HepG2 (cell line): ENCODE results near the gene S100A13. TPM values are rescaled to one million over a fixed set of nuclear protein-coding genes. Genes with fewer than 3 reads are reported as not detected.

ENCODE experiments used
- ATAC-seq: fragments of 200-7000 bp; cut with Tn5 transposase; 3 replicates; pipeline ENCODE4 v1.9.1; 2020; ENCODE audit warnings: mild to moderate bottlenecking, moderate library complexity
- BruUV-seq: library from RNA; stranded (reverse); fragments of 400-500 nt; replicated peaks from 2 replicates; lab custom pipeline; 2021; lab: Mats Ljungman, UMichigan
- CTCF ChIA-PET: fragments of 300-600 bp; formaldehyde crosslinking; extraction: SDS; loops from one replicate; lab custom pipeline; 2021; ENCODE audit warnings: low total read pairs, inconsistent platforms, low intra/inter-chr PET ratio; lab: Yijun Ruan, JAX
- POLR2A ChIA-PET: fragments of 350-600 bp; sonication (Branson Sonifier 250); formaldehyde crosslinking; loops from one replicate; lab custom pipeline; 2020; ENCODE audit warnings: antibody characterized with exemption, inconsistent platforms; lab: Yijun Ruan, JAX
- DNase-seq: peaks from one replicate; pipeline ENCODE4 v3.0.0-alpha.2; 2015; ENCODE audit warnings: low spot score
- FAIRE-seq: peaks from 3 replicates; lab custom pipeline; 2011; peaks lifted over from hg19 to GRCh38; lab: Jason Lieb, UNC
- H2AFZ ChIP-seq: one replicate; pipeline ENCODE4 v1.6.1; 2011; ENCODE audit warnings: low read length, inconsistent platforms
- H3K27ac ChIP-seq: fragments of 300-600 bp; 3 replicates; pipeline ENCODE4 v1.8.0; 2011; ENCODE audit warnings: mixed run types, mild to moderate bottlenecking, mixed read lengths, low read length, inconsistent platforms; ENCODE audit not compliant: insufficient read depth; ENCODE audit errors: extremely low read length
- H3K27me3 ChIP-seq, 2 experiments: fragments of 200-600 bp in 1 of 2; 2 replicates in 1 of 2; 3 replicates in 1 of 2; pipeline versions ENCODE4 v1.6.0 to v1.8.0; 2011; ENCODE audit warnings: low read length in 2 of 2, mild to moderate bottlenecking in 2 of 2, moderate library complexity in 2 of 2, inconsistent platforms in 1 of 2; ENCODE audit not compliant: insufficient read depth in 2 of 2, control insufficient read depth in 1 of 2
- H3K36me3 ChIP-seq, 2 experiments: fragments of 200-600 bp in 1 of 2; replicated peaks in 1 of 2; 2 replicates in 1 of 2; 3 replicates in 1 of 2; pipeline versions ENCODE4 v1.5.1 to v1.8.0; 2011; ENCODE audit warnings: low read length in 2 of 2, inconsistent platforms in 1 of 2; ENCODE audit not compliant: insufficient read depth in 2 of 2, control insufficient read depth in 1 of 2
- H3K4me1 ChIP-seq: 2 replicates; pipeline ENCODE4 v1.5.1; 2012; ENCODE audit warnings: low read length, inconsistent platforms; ENCODE audit not compliant: insufficient read depth
- H3K4me2 ChIP-seq: 2 replicates; pipeline ENCODE4 v1.6.0; 2011; ENCODE audit warnings: low read depth, low read length, inconsistent platforms
- H3K4me3 ChIP-seq, 3 experiments: fragments of 200-600 bp in 1 of 3; sonication (generic), shearing (Covaris generic) in 1 of 3; replicated peaks in 1 of 3; 2 replicates each; pipeline ENCODE4 v1.5.1; 2011 to 2016; ENCODE audit warnings: low read length in 3 of 3, inconsistent platforms in 2 of 3, low read depth in 2 of 3, mild to moderate bottlenecking in 2 of 3, control low read depth in 1 of 3, mixed read lengths in 1 of 3; ENCODE audit not compliant: insufficient read depth in 1 of 3
- H3K79me2 ChIP-seq: one replicate; pipeline ENCODE4 v1.6.1; 2011; ENCODE audit warnings: low read length, inconsistent platforms; ENCODE audit not compliant: insufficient read depth
- H3K9ac ChIP-seq: 2 replicates; pipeline ENCODE4 v1.6.0; 2011; ENCODE audit warnings: mild to moderate bottlenecking, low read depth, low read length, inconsistent platforms; ENCODE audit not compliant: insufficient read depth
- H3K9me3 ChIP-seq: 2 replicates; pipeline ENCODE4 v1.5.1; 2012; ENCODE audit warnings: mild to moderate bottlenecking, low read length
- H4K20me1 ChIP-seq: 2 replicates; pipeline ENCODE4 v1.6.0; 2011; ENCODE audit warnings: inconsistent platforms, mild to moderate bottlenecking, low read length, moderate library complexity; ENCODE audit not compliant: insufficient read depth
- AHR ChIP-seq: IDR thresholded peaks from 2 replicates; pipeline ENCODE4 v1.6.1; 2018; ENCODE audit warnings: missing genetic modification reagents, missing compliant biosample characterization
- CHCHD3 ChIP-seq: sonication (generic); formaldehyde crosslinking; IDR thresholded peaks from 2 replicates; pipeline ENCODE4 v1.8.0; 2022; ENCODE audit warnings: mild to moderate bottlenecking, missing genetic modification reagents, moderate library complexity
- FOXP4 ChIP-seq: sonication (generic); formaldehyde crosslinking; IDR thresholded peaks from 2 replicates; pipeline ENCODE4 v1.4.0; 2020; ENCODE audit warnings: missing genetic modification reagents
- HDAC1 ChIP-seq: sonication (generic); formaldehyde crosslinking; IDR thresholded peaks from 2 replicates; pipeline ENCODE4 v1.5.1; 2020; ENCODE audit warnings: mild to moderate bottlenecking, missing genetic modification reagents
- JUND ChIP-seq: sonication (generic); formaldehyde crosslinking; IDR thresholded peaks from 2 replicates; pipeline ENCODE4 v1.8.0; 2022; ENCODE audit warnings: mild to moderate bottlenecking, missing genetic modification reagents
- KAT8 ChIP-seq: IDR thresholded peaks from 2 replicates; pipeline ENCODE4 v1.6.1; 2016; ENCODE audit warnings: missing genetic modification reagents, missing compliant biosample characterization
- MAFF ChIP-seq: IDR thresholded peaks from 2 replicates; pipeline ENCODE4 v1.6.1; 2011; ENCODE audit warnings: low read depth, low read length, improper control_type of control experiment
- MED1 ChIP-seq: sonication (generic); formaldehyde crosslinking; IDR thresholded peaks from 2 replicates; pipeline ENCODE4 v1.4.0; 2020; ENCODE audit warnings: missing genetic modification reagents
- MED8 ChIP-seq: sonication (generic); formaldehyde crosslinking; IDR thresholded peaks from 2 replicates; pipeline ENCODE4 v1.8.1; 2023; ENCODE audit warnings: mild to moderate bottlenecking, missing genetic modification reagents; ENCODE audit not compliant: insufficient replicate concordance
- MEIS2 ChIP-seq: sonication (generic); formaldehyde crosslinking; IDR thresholded peaks from 2 replicates; pipeline ENCODE4 v1.9.0; 2021; ENCODE audit warnings: mild to moderate bottlenecking, missing genetic modification reagents
- MIER3 ChIP-seq: IDR thresholded peaks from 2 replicates; pipeline ENCODE4 v1.6.1; 2016; ENCODE audit warnings: missing compliant biosample characterization, borderline replicate concordance
- MYNN ChIP-seq: sonication (generic); formaldehyde crosslinking; IDR thresholded peaks from 2 replicates; pipeline ENCODE4 v1.4.0; 2020; ENCODE audit warnings: mild to moderate bottlenecking, low read depth, missing genetic modification reagents
- NR3C1 ChIP-seq: sonication (generic); formaldehyde crosslinking; IDR thresholded peaks from 2 replicates; pipeline ENCODE4 v1.4.0; 2020; ENCODE audit warnings: missing genetic modification reagents
- PCBP1 ChIP-seq: fragments of 200-400 bp; formaldehyde crosslinking; IDR thresholded peaks from 2 replicates; pipeline ENCODE4 v1.6.1; 2017; ENCODE audit warnings: mild to moderate bottlenecking, low read depth, low read length, borderline replicate concordance
- SALL1 ChIP-seq: sonication (generic); formaldehyde crosslinking; IDR thresholded peaks from 2 replicates; pipeline ENCODE4 v1.8.0; 2022; ENCODE audit warnings: mild to moderate bottlenecking, missing genetic modification reagents
- SAP130 ChIP-seq: IDR thresholded peaks from 2 replicates; pipeline ENCODE4 v1.6.1; 2016; ENCODE audit warnings: low read depth
- ZNF326 ChIP-seq: sonication (generic); formaldehyde crosslinking; IDR thresholded peaks from 2 replicates; pipeline ENCODE4 v1.4.0; 2020; ENCODE audit warnings: missing genetic modification reagents, borderline replicate concordance
- ZNF569 ChIP-seq: sonication (generic); formaldehyde crosslinking; IDR thresholded peaks from 2 replicates; pipeline ENCODE4 v1.5.0; 2020; ENCODE audit warnings: mild to moderate bottlenecking, missing genetic modification reagents, moderate library complexity, borderline replicate concordance
- ZNF687 ChIP-seq: sonication (generic); formaldehyde crosslinking; IDR thresholded peaks from 2 replicates; pipeline ENCODE4 v1.5.1; 2020; ENCODE audit warnings: mild to moderate bottlenecking, missing genetic modification reagents, moderate library complexity
- ZNF709 ChIP-seq: sonication (generic); formaldehyde crosslinking; IDR thresholded peaks from 2 replicates; pipeline ENCODE4 v1.5.0; 2020; ENCODE audit warnings: mild to moderate bottlenecking, missing genetic modification reagents
- WGBS: methylation state at CpG from one replicate; pipeline ENCODE4 v1.1.6; 2017; ENCODE audit warnings: low lambda C conversion rate; 5-methylcytosine and 5-hydroxymethylcytosine counted together
- in situ Hi-C: cut with HindIII; loops from 2 replicates; pipeline ENCODE4 v1.10.0; 2017; ENCODE audit warnings: low pct_unique_long_range_greater_than_20kb; ENCODE audit not compliant: extremely low pct_ligation_motif_present
- intact Hi-C: fragments of 100-400 bp; cut with micrococcal nuclease; formaldehyde crosslinking; loops from one replicate; pipeline ENCODE4 v1.10.0; 2022; ENCODE audit not compliant: unreplicated experiment
- polyA plus RNA-seq, 8 experiments: library from polyadenylated mRNA; depleted of rRNA in 3 of 8; stranded (reverse) in 7 of 8; unstranded in 1 of 8; fragments of >200 nt; fragmentation: Illumina TruSeq in 4 of 8; extraction: Trizol in 4 of 8; gene quantifications; 2 replicates each; pipeline versions ENCODE4 v1.2.1 to v1.2.3, GENCODE V29; 2011 to 2016; ENCODE audit warnings: low read depth in 4 of 8, missing spikeins in 1 of 8, mixed read lengths in 1 of 8; ENCODE audit not compliant: insufficient read depth in 1 of 8
- total RNA-seq, 5 experiments: library from RNA; depleted of rRNA; stranded (reverse); fragments of >200 nt; fragmentation: Illumina TruSeq; extraction: Trizol; gene quantifications; 2 replicates each; pipeline ENCODE4 v1.2.3, GENCODE V29; 2016; ENCODE audit warnings: low read depth in 1 of 5

Gene S100A13
- total and polyA plus RNA-seq, 2 of the 13 experiments (the other 11 are each of a cell fraction or from before 2014, with no cell fraction given): 89.5 to 172 TPM

- H3K27me3 ChIP-seq: no peaks in the 10 kb centered on the region
- H3K9me3 ChIP-seq: no peaks in the 10 kb centered on the region
- FAIRE-seq (no peak), ATAC-seq (peak; percentile 2; the same call in 1 of the 3 replicates), DNase-seq (no peak)
- H3K27ac ChIP-seq: peak overlapping the region; percentile 87
- H2AFZ ChIP-seq: no peak overlapping the region
- CTCF ChIA-PET: no interaction called here
- peaks cover 0 to 2% of the 10 kb centered on the region in 2 experiments; a peak in 2 of 5 replicates for H3K36me3 ChIP-seq
- H3K9ac ChIP-seq: peak overlapping the region; percentile 78
- POLR2A ChIA-PET: interaction anchor here (1.0 to 15.2 kb wide), 5 partner anchors 12 to 98 kb away, joined by 3 to 390 read pairs (median 3); partner anchors contain the start of genes S100A14 and S100A16
- intact Hi-C loops: loop anchor here (5.0 kb wide), 2 partner anchors 42 to 118 kb away; partner anchors contain the start of gene ILF2
- peaks cover 43% of the 10 kb centered on the region for H3K79me2 ChIP-seq
- in situ Hi-C loops: loop anchor here (5.0 kb wide), 2 partner anchors 58 to 123 kb away; no protein-coding TSS in a partner anchor
- 80% methylated on average over 1 of the region's 1 CpG for WGBS
- H3K4me3 ChIP-seq: peak overlapping the region; percentile 55 to 84 (median 72); a peak in 5 of 6 replicates
- no TSS peak for BruUV-seq
- peak overlapping the region; percentile 91 for H3K4me2 ChIP-seq
- peaks cover 71% of the 10 kb centered on the region for H3K4me1 ChIP-seq
- peaks cover 3% of the 10 kb centered on the region; the same call in 1 of the 2 replicates for H4K20me1 ChIP-seq
- no peak for TF ChIP-seq MIER3
- peak; percentile 13; the same call in 1 of the 2 replicates for TF ChIP-seq SAP130 (CRISPR knock-in tag)
- TF ChIP-seq KAT8: no peak
- TF ChIP-seq MYNN (CRISPR knock-in tag): no peak
- TF ChIP-seq PCBP1: no peak
- no peak for TF ChIP-seq HDAC1
- no peak for TF ChIP-seq MEIS2 (CRISPR knock-in tag)
- TF ChIP-seq ZNF709: no peak
- no peak for TF ChIP-seq FOXP4
- no peak for TF ChIP-seq NR3C1 (CRISPR knock-in tag)
- TF ChIP-seq MED8 (CRISPR knock-in tag): peak; percentile 41
- no peak for TF ChIP-seq AHR (CRISPR knock-in tag)
- peak; percentile 55; the same call in 1 of the 2 replicates for TF ChIP-seq ZNF687 (CRISPR knock-in tag)
- no peak for TF ChIP-seq MED1 (CRISPR knock-in tag)
- no peak for TF ChIP-seq CHCHD3 (CRISPR knock-in tag)
- no peak for TF ChIP-seq ZNF569 (CRISPR knock-in tag)
- no peak for TF ChIP-seq ZNF326 (CRISPR knock-in tag)
- peak; percentile 7; the same call in 1 of the 2 replicates for TF ChIP-seq SALL1 (CRISPR knock-in tag)
- no peak for TF ChIP-seq MAFF
- TF ChIP-seq JUND (CRISPR knock-in tag): no peak
Observed at GRCh38 chr1:153629971-153630370, 2.7 kb upstream of the S100A13 start.
